ENCODE data around the gene CFAP107. TPM values are rescaled to one million over a fixed set of nuclear protein-coding genes. Genes with fewer than 3 reads are reported as not detected.

The CFAP107 gene
- total RNA-seq, 1 donor from 2014 or later: not detected

GRCh38 chr1:12810691-12811408, 64.8 kb downstream of the CFAP107 start:
- TF ChIP-seq EZH2 (IDR thresholded peaks at IDR 0.05; ENCODE audit: insufficient read depth, low read length) (no peak), CTCF (IDR thresholded peaks at IDR 0.05; ENCODE audit: insufficient read depth, low read depth, low read length) (no peak)
- FAIRE-seq (no peak), DNase-seq (ENCODE audit: low read depth) (peak; percentile 4)
- Mint-ChIP-seq H3K27ac (ENCODE audit: unreplicated experiment) (no peak overlapping the region), H3K4me3 (ENCODE audit: unreplicated experiment) (no peak overlapping the region), H3K9me3 (ENCODE audit: unreplicated experiment) (peaks cover 5% of the 10 kb centered on the region), H3K36me3 (ENCODE audit: low read depth, unreplicated experiment) (no peaks in the 10 kb centered on the region), H3K4me1 (ENCODE audit: low read depth, unreplicated experiment) (peaks cover 4% of the 10 kb centered on the region), H3K27me3 (ENCODE audit: low read depth, unreplicated experiment) (peaks cover 3% of the 10 kb centered on the region)
- no peak overlapping the region for H3K27ac ChIP-seq (ENCODE audit: low read depth, low read length)
- H3K4me2 ChIP-seq (ENCODE audit: low read length): peak overlapping the region; percentile 46
- no peak overlapping the region for H3K4me3 ChIP-seq (ENCODE audit: insufficient read depth, low read depth, low read length)
- no peaks in the 10 kb centered on the region for H3K36me3 ChIP-seq (ENCODE audit: insufficient read depth, low read length)
- H2AFZ ChIP-seq (ENCODE audit: low read depth, low read length): peak overlapping the region; percentile 17
- no peaks in the 10 kb centered on the region for H3K27me3 ChIP-seq (ENCODE audit: insufficient read depth, low read length)
- no peaks in the 10 kb centered on the region for H3K9me3 ChIP-seq (ENCODE audit: insufficient read depth, low read depth, low read length)
- H3K9ac ChIP-seq (ENCODE audit: low read length): no peak overlapping the region
- H4K20me1 ChIP-seq (ENCODE audit: insufficient read depth, low read length): no peaks in the 10 kb centered on the region
- H3K4me1 ChIP-seq (ENCODE audit: insufficient read depth, low read length): no peaks in the 10 kb centered on the region
- no peaks in the 10 kb centered on the region for H3K79me2 ChIP-seq (ENCODE audit: insufficient read depth, low read length)

GRCh38 chr1:12811409-12811784, 65.4 kb downstream of the CFAP107 start:
- H3K4me2 ChIP-seq (ENCODE audit: low read length): peak overlapping the region; percentile 46
- no peak for DNase-seq (ENCODE audit: low read depth)
- H3K27ac Mint-ChIP-seq (ENCODE audit: unreplicated experiment): no peak overlapping the region
- H3K9me3 Mint-ChIP-seq (ENCODE audit: unreplicated experiment): peaks cover 5% of the 10 kb centered on the region
- no peak overlapping the region for H2AFZ ChIP-seq (ENCODE audit: low read depth, low read length)
- H3K4me3 ChIP-seq (ENCODE audit: insufficient read depth, low read depth, low read length): no peak overlapping the region
- no peak overlapping the region for H3K27ac ChIP-seq (ENCODE audit: low read depth, low read length)
- no peak for FAIRE-seq
- H3K36me3 ChIP-seq (ENCODE audit: insufficient read depth, low read length): no peaks in the 10 kb centered on the region
- H3K4me3 Mint-ChIP-seq (ENCODE audit: unreplicated experiment): no peak overlapping the region
- H3K4me1 Mint-ChIP-seq (ENCODE audit: low read depth, unreplicated experiment): peaks cover 4% of the 10 kb centered on the region
- no peak overlapping the region for H3K9ac ChIP-seq (ENCODE audit: low read length)
- no peaks in the 10 kb centered on the region for H3K79me2 ChIP-seq (ENCODE audit: insufficient read depth, low read length)
- H3K27me3 Mint-ChIP-seq (ENCODE audit: low read depth, unreplicated experiment): peaks cover 3% of the 10 kb centered on the region
- no peaks in the 10 kb centered on the region for H3K36me3 Mint-ChIP-seq (ENCODE audit: low read depth, unreplicated experiment)
- no peaks in the 10 kb centered on the region for H4K20me1 ChIP-seq (ENCODE audit: insufficient read depth, low read length)
- no peak for TF ChIP-seq EZH2 (IDR thresholded peaks at IDR 0.05; ENCODE audit: insufficient read depth, low read length)
- no peak for TF ChIP-seq CTCF (IDR thresholded peaks at IDR 0.05; ENCODE audit: insufficient read depth, low read depth, low read length)
- H3K27me3 ChIP-seq (ENCODE audit: insufficient read depth, low read length): no peaks in the 10 kb centered on the region
- no peaks in the 10 kb centered on the region for H3K9me3 ChIP-seq (ENCODE audit: insufficient read depth, low read depth, low read length)
- H3K4me1 ChIP-seq (ENCODE audit: insufficient read depth, low read length): no peaks in the 10 kb centered on the region

Other genes with a start within 250 kb of the CFAP107 start
- gene DHRS3, start 128.0 kb upstream of the CFAP107 start, total RNA-seq: 3.2 and 3.4 TPM in 2 replicates
- not detected in 2 replicates for gene AADACL4, start 102.1 kb upstream of the CFAP107 start, total RNA-seq
- gene AADACL3, start 30.1 kb upstream of the CFAP107 start, total RNA-seq: 0.05 TPM in 1 of 2 replicates, not detected in the other
- gene PRAMEF12, start 27.5 kb downstream of the CFAP107 start, total RNA-seq: 0.16 TPM in 1 of 2 replicates, not detected in the other
- not detected in 2 replicates for gene PRAMEF1, start 45.2 kb downstream of the CFAP107 start, total RNA-seq
- gene PRAMEF11, start 85.2 kb downstream of the CFAP107 start, total RNA-seq: not detected in 2 replicates
- gene HNRNPCL1, start 102.5 kb downstream of the CFAP107 start, total RNA-seq: not detected in 2 replicates
- gene PRAMEF2, start 110.9 kb downstream of the CFAP107 start, total RNA-seq: 0.17 TPM in 1 of 2 replicates, not detected in the other
- gene PRAMEF4, start 140.0 kb downstream of the CFAP107 start, total RNA-seq: not detected in 2 replicates
- not detected in 2 replicates for gene PRAMEF10, start 152.1 kb downstream of the CFAP107 start, total RNA-seq
- not detected in 2 replicates for gene PRAMEF7, start 170.4 kb downstream of the CFAP107 start, total RNA-seq
- not detected in 2 replicates for gene PRAMEF6, start 201.4 kb downstream of the CFAP107 start, total RNA-seq

Data from astrocyte (in vitro differentiated cells and primary cell).